Stimulated activated CD8-positive, alpha-beta memory T cell treated with anti-CD3 and anti-CD28 coated beads, Interleukin-15, amount 100 ng/mL, for 1 hour (primary cell): ENCODE data around the gene MAML3.
"Not testable (repeated sequence)": the region's sequence is repeated elsewhere in the genome, so short reads cannot be mapped to it uniquely, and the experiment has no call there.

Source experiments
- DNase-seq: peaks from one replicate; pipeline ENCODE4 v3.0.0-alpha.2; 2020; ENCODE audit warnings: low read depth

MAML3 gene

GRCh38 chr4:139961344-139961946, 192.5 kb downstream of the MAML3 start:
- DNase-seq, result no peak

GRCh38 chr4:139959396-139959795, 194.6 kb downstream of the MAML3 start:
- DNase-seq, result no peak

- DNase-seq, result no peak
Observed at GRCh38 chr4:139958739-139959098, 195.3 kb downstream of the MAML3 start.

GRCh38 chr4:139957986-139958738, 195.8 kb downstream of the MAML3 start:
- no peak for DNase-seq

GRCh38 chr4:139957065-139957464, 196.9 kb downstream of the MAML3 start:
- no peak for DNase-seq

- DNase-seq, result no peak
Observed at GRCh38 chr4:139956507-139957017, 197.4 kb downstream of the MAML3 start.

GRCh38 chr4:139955600-139955999, 198.4 kb downstream of the MAML3 start:
- no peak for DNase-seq

- DNase-seq, result no peak
Observed at GRCh38 chr4:139954512-139954911, 199.5 kb downstream of the MAML3 start.

- no peak for DNase-seq
Observed at GRCh38 chr4:139951021-139951420, 203.0 kb downstream of the MAML3 start.

- no peak for DNase-seq
Observed at GRCh38 chr4:139950568-139950967, 203.4 kb downstream of the MAML3 start.

- not testable (repeated sequence) for DNase-seq
Observed at GRCh38 chr4:139944916-139945315, 209.1 kb downstream of the MAML3 start.

GRCh38 chr4:139943277-139943676, 210.7 kb downstream of the MAML3 start:
- no peak for DNase-seq

- DNase-seq, result no peak
Observed at GRCh38 chr4:139942241-139942640, 211.7 kb downstream of the MAML3 start.

- DNase-seq, result no peak
Observed at GRCh38 chr4:139940600-139940999, 213.4 kb downstream of the MAML3 start.

- no peak for DNase-seq
Observed at GRCh38 chr4:139938414-139938813, 215.6 kb downstream of the MAML3 start.

- DNase-seq, result no peak
Observed at GRCh38 chr4:139935911-139936310, 218.1 kb downstream of the MAML3 start.

GRCh38 chr4:139934708-139935195, 219.2 kb downstream of the MAML3 start:
- DNase-seq, result no peak

- DNase-seq, result no peak
Observed at GRCh38 chr4:139934057-139934707, 219.8 kb downstream of the MAML3 start.

GRCh38 chr4:139933541-139933940, 220.4 kb downstream of the MAML3 start:
- DNase-seq, result no peak

- DNase-seq, result no peak
Observed at GRCh38 chr4:139933104-139933503, 220.9 kb downstream of the MAML3 start.

GRCh38 chr4:139924782-139925181, 229.2 kb downstream of the MAML3 start:
- no peak for DNase-seq

GRCh38 chr4:139922406-139923024, 231.5 kb downstream of the MAML3 start:
- DNase-seq, result no peak
